H1 (cell line): ENCODE results near the gene APOM. TPM values are rescaled to one million over a fixed set of nuclear protein-coding genes. Genes with fewer than 3 reads are reported as not detected.
A peak's percentile ranks its signal among the peaks of the same experiment; 100 is the strongest.

Experiments used
- CTCF ChIA-PET: fragments of 300-600 bp; sonication (Branson Sonifier 250); formaldehyde crosslinking; loops from one replicate; lab custom pipeline; 2021; ENCODE audit not compliant: partially characterized antibody; lab: Charles Lee
- POLR2A ChIA-PET: fragments of 300-600 bp; sonication (Branson Sonifier 250); formaldehyde crosslinking; loops from one replicate; lab custom pipeline; 2021; ENCODE audit warnings: inconsistent platforms; ENCODE audit not compliant: partially characterized antibody; lab: Charles Lee
- DNase-seq, 2 experiments: peaks; one replicate each; pipeline versions ENCODE4 v3.0.0 to v3.0.0-alpha.2; 2010 to 2022; ENCODE audit warnings: low spot score in 2 of 2, low read depth in 1 of 2, mixed read lengths in 1 of 2
- FAIRE-seq: peaks from 2 replicates; lab custom pipeline; 2011; peaks lifted over from hg19 to GRCh38; lab: Jason Lieb, UNC
- H2AFZ ChIP-seq: 2 replicates; pipeline ENCODE4 v1.8.1; 2012; ENCODE audit warnings: low read length, inconsistent platforms
- H2AK5ac ChIP-seq: 2 replicates; pipeline ENCODE4 v1.6.1; 2013; ENCODE audit warnings: low read depth, low read length
- H2BK120ac ChIP-seq: replicated peaks from 2 replicates; pipeline ENCODE3; 2013; ENCODE audit warnings: low read depth, low read length, inconsistent platforms
- H2BK12ac ChIP-seq: 2 replicates; pipeline ENCODE4 v1.6.1; 2013; ENCODE audit warnings: low read depth, low read length
- H2BK15ac ChIP-seq: 2 replicates; pipeline ENCODE4 v1.6.1; 2013; ENCODE audit warnings: low read length
- H2BK20ac ChIP-seq: 2 replicates; pipeline ENCODE4 v1.6.1; 2013; ENCODE audit warnings: low read length
- H2BK5ac ChIP-seq: 2 replicates; pipeline ENCODE4 v1.6.1; 2013; ENCODE audit warnings: low read depth, low read length
- H3K14ac ChIP-seq: 2 replicates; pipeline ENCODE4 v1.6.1; 2013; ENCODE audit warnings: inconsistent platforms; ENCODE audit not compliant: insufficient read length
- H3K18ac ChIP-seq: 2 replicates; pipeline ENCODE4 v1.6.1; 2013; ENCODE audit warnings: low read length; ENCODE audit errors: extremely low read depth
- H3K23ac ChIP-seq: 2 replicates; pipeline ENCODE4 v1.6.1; 2013; ENCODE audit warnings: inconsistent platforms; ENCODE audit not compliant: insufficient read length
- H3K23me2 ChIP-seq: 2 replicates; pipeline ENCODE4 v1.6.1; 2013; ENCODE audit warnings: low read depth, low read length
- H3K27ac ChIP-seq: 2 replicates; pipeline ENCODE4 v1.6.1; 2011; ENCODE audit warnings: low read depth, low read length, inconsistent platforms
- H3K27me3 ChIP-seq, 4 experiments: replicated peaks in 1 of 4; 1 replicate in 1 of 4; 2 replicates in 3 of 4; pipeline versions ENCODE4 v1.6.1 to v1.8.1; 2011 to 2013; ENCODE audit warnings: low read length in 3 of 4, mild to moderate bottlenecking in 3 of 4, inconsistent platforms in 2 of 4, mixed read lengths in 2 of 4, moderate library complexity in 1 of 4; ENCODE audit not compliant: control insufficient read depth in 3 of 4, insufficient read depth in 3 of 4; ENCODE audit errors: extremely low read depth in 1 of 4
- H3K36me3 ChIP-seq, 4 experiments: 2 replicates each; pipeline versions ENCODE4 v1.6.1 to v1.8.1; 2011 to 2013; ENCODE audit warnings: mild to moderate bottlenecking in 4 of 4, low read length in 3 of 4, moderate library complexity in 2 of 4, control low read depth in 1 of 4, inconsistent platforms in 1 of 4; ENCODE audit not compliant: insufficient read depth in 4 of 4, control insufficient read depth in 2 of 4
- H3K4ac ChIP-seq: replicated peaks from 2 replicates; pipeline ENCODE3; 2013; ENCODE audit warnings: low read length, low read depth, mixed read lengths, inconsistent platforms; ENCODE audit not compliant: insufficient read length
- H3K4me1 ChIP-seq, 4 experiments: replicated peaks in 1 of 4; 1 replicate in 1 of 4; 2 replicates in 3 of 4; pipeline versions ENCODE4 v1.6.1 to v1.8.1; 2011 to 2013; ENCODE audit warnings: low read length in 3 of 4, inconsistent platforms in 2 of 4, mixed read lengths in 1 of 4; ENCODE audit not compliant: insufficient read depth in 4 of 4, control insufficient read depth in 3 of 4
- H3K4me2 ChIP-seq, 2 experiments: 2 replicates each; pipeline versions ENCODE4 v1.6.1 to v1.8.1; 2011 to 2013; ENCODE audit warnings: low read depth in 2 of 2, low read length in 2 of 2, control low read depth in 1 of 2, inconsistent platforms in 1 of 2, mild to moderate bottlenecking in 1 of 2; ENCODE audit not compliant: insufficient read depth in 1 of 2
- H3K4me3 ChIP-seq, 4 experiments: fragments of 200-600, 300-600 bp in 1 of 4; sonication (generic), shearing (Covaris generic), sonication (Bioruptor Twin) in 1 of 4; 2 replicates each; pipeline versions ENCODE4 v1.5.1 to v1.8.1; 2011 to 2016; ENCODE audit warnings: low read length in 4 of 4, low read depth in 3 of 4, control low read depth in 2 of 4, inconsistent platforms in 2 of 4, mild to moderate bottlenecking in 2 of 4, mixed read lengths in 1 of 4, moderate library complexity in 1 of 4; ENCODE audit not compliant: insufficient read depth in 2 of 4; ENCODE audit errors: extremely low read depth in 1 of 4
- H3K56ac ChIP-seq: replicated peaks from 2 replicates; pipeline ENCODE3; 2013; ENCODE audit warnings: low read depth, mild to moderate bottlenecking, mixed read lengths, low read length, inconsistent platforms; ENCODE audit not compliant: insufficient read length
- H3K79me1 ChIP-seq: 2 replicates; pipeline ENCODE4 v1.6.1; 2013; ENCODE audit warnings: low read depth, low read length, control low read depth
- H3K79me2 ChIP-seq, 2 experiments: 2 replicates each; pipeline versions ENCODE4 v1.6.1 to v1.8.1; 2012 to 2013; ENCODE audit warnings: low read length in 2 of 2, mild to moderate bottlenecking in 2 of 2, inconsistent platforms in 1 of 2; ENCODE audit not compliant: insufficient read depth in 2 of 2, control insufficient read depth in 1 of 2
- H3K9ac ChIP-seq, 4 experiments: replicated peaks in 1 of 4; 1 replicate in 1 of 4; 2 replicates in 3 of 4; pipeline versions ENCODE4 v1.6.1 to v1.8.1; 2011 to 2013; ENCODE audit warnings: low read depth in 3 of 4, low read length in 3 of 4, control low read depth in 2 of 4, mild to moderate bottlenecking in 2 of 4, moderate library complexity in 2 of 4, inconsistent platforms in 1 of 4; ENCODE audit errors: extremely low read depth in 1 of 4
- H3K9me3 ChIP-seq, 2 experiments: 2 replicates each; pipeline versions ENCODE4 v1.6.1 to v1.8.1; 2012 to 2013; ENCODE audit warnings: mild to moderate bottlenecking in 2 of 2, moderate library complexity in 2 of 2, control low read depth in 1 of 2, inconsistent platforms in 1 of 2, low read depth in 1 of 2, low read length in 1 of 2, mixed read lengths in 1 of 2; ENCODE audit not compliant: insufficient read depth in 2 of 2
- H4K20me1 ChIP-seq, 2 experiments: replicated peaks in 1 of 2; 2 replicates each; pipeline versions ENCODE3 to v1.8.1; 2011 to 2013; ENCODE audit warnings: inconsistent platforms in 2 of 2, low read length in 2 of 2, mild to moderate bottlenecking in 1 of 2; ENCODE audit not compliant: insufficient read depth in 2 of 2, control insufficient read depth in 1 of 2
- H4K5ac ChIP-seq: 2 replicates; pipeline ENCODE4 v1.6.1; 2013; ENCODE audit warnings: low read length, low read depth, mixed read lengths, inconsistent platforms; ENCODE audit not compliant: insufficient read length
- H4K8ac ChIP-seq: 2 replicates; pipeline ENCODE4 v1.8.0; 2013; ENCODE audit warnings: mild to moderate bottlenecking, moderate library complexity, low read length, inconsistent platforms; ENCODE audit not compliant: insufficient read depth; ENCODE audit errors: extremely low read depth
- H4K91ac ChIP-seq: replicated peaks from 2 replicates; pipeline ENCODE3; 2013; ENCODE audit warnings: low read length, mixed read lengths, inconsistent platforms; ENCODE audit not compliant: insufficient read length
- CBX8 ChIP-seq: fragments of 300-800, 300-1000 bp; sonication (generic); IDR thresholded peaks from 2 replicates; pipeline ENCODE4 v1.7.1; 2016; ENCODE audit warnings: low read depth, low read length, borderline replicate concordance
- FOSL1 ChIP-seq: IDR thresholded peaks from 2 replicates; pipeline ENCODE4 v1.6.1; 2011; ENCODE audit warnings: mild to moderate bottlenecking, low read depth, low read length, moderate library complexity; ENCODE audit not compliant: insufficient read depth
- SIN3A ChIP-seq, 2 experiments: IDR thresholded peaks in 1 of 2; conservative IDR thresholded peaks in 1 of 2; 2 replicates each; pipeline ENCODE4 v1.6.1; 2011 to 2012; ENCODE audit warnings: low read length in 2 of 2, improper control_type of control experiment in 1 of 2, low read depth in 1 of 2, mild to moderate bottlenecking in 1 of 2
- TAF1 ChIP-seq: IDR thresholded peaks from 2 replicates; pipeline ENCODE4 v1.6.1; 2011; ENCODE audit warnings: mild to moderate bottlenecking, low read depth, low read length
- ZNF274 ChIP-seq: IDR thresholded peaks from 2 replicates; pipeline ENCODE4 v1.7.0; 2012; ENCODE audit warnings: low read length, borderline replicate concordance; ENCODE audit errors: extremely low read depth
- WGBS, 2 experiments: shearing (Covaris generic) in 1 of 2; methylation state at CpG; one replicate each; pipeline versions ENCODE4 v1.1.6 to v1.1.7; 2013 to 2015; ENCODE audit warnings: low lambda C conversion rate in 2 of 2, mixed read lengths in 2 of 2, inconsistent platforms in 1 of 2, low coverage in 1 of 2, missing lambda C conversion rate in 1 of 2; ENCODE audit not compliant: insufficient replicate concordance in 2 of 2, insufficient coverage in 1 of 2, insufficient read length in 1 of 2; ENCODE audit errors: extremely low coverage in 1 of 2, missing lambda C conversion rate in 1 of 2; 5-methylcytosine and 5-hydroxymethylcytosine counted together
- polyA plus RNA-seq, 7 experiments: library from polyadenylated mRNA; depleted of rRNA in 3 of 7; stranded (reverse) in 5 of 7; unstranded in 2 of 7; fragments of >200 nt in 5 of 7; fragments of 200-250 nt in 2 of 7; gene quantifications; 1 replicate in 5 of 7; 2 replicates in 1 of 7; 4 replicates in 1 of 7; pipeline versions ENCODE4 v1.2.1 to v1.2.3, GENCODE V29; 2011 to 2013; ENCODE audit warnings: missing spikeins in 2 of 7, mixed read lengths in 2 of 7
- total RNA-seq: library from RNA; stranded (reverse); fragmentation: NEBNext Ultra II Directional; extraction: Animal tissue kit (Norgen Biotek cat#: 25700); gene quantifications from 2 replicates; pipeline ENCODE4 v1.2.1, GENCODE V29; 2021
- TF ChIP-seq, protein P1 (sequence below), 3 experiments: IDR thresholded peaks; 1 replicate in 2 of 3; 2 replicates in 1 of 3; pipeline versions ENCODE4 v1.5.1 to v1.6.1; 2011; ENCODE audit warnings: low read length in 3 of 3, mild to moderate bottlenecking in 3 of 3, inconsistent platforms in 2 of 3, low read depth in 1 of 3, moderate library complexity in 1 of 3; ENCODE audit not compliant: insufficient read depth in 1 of 3; ENCODE audit errors: control extremely low read depth in 1 of 3
- TF ChIP-seq, protein P2 (sequence below): IDR thresholded peaks from 2 replicates; pipeline ENCODE4 v1.6.1; 2012; ENCODE audit warnings: inconsistent platforms

Gene APOM
- total and polyA plus RNA-seq, 2 of the 8 experiments (the other 6 are each of a cell fraction or from before 2014, with no cell fraction given): 3.4 to 12.0 TPM

GRCh38 chr6:31614684-31615578, 40.8 kb upstream of the APOM start, which contains the start of gene AIF1:
AIF1 (plus strand) TSS chr6:31615234; CDS start chr6:31615330, 96 bp downstream.
- FAIRE-seq (no peak), DNase-seq (no peak)
- no peaks in the 10 kb centered on the region for H3K79me2 ChIP-seq
- H2BK15ac ChIP-seq: peak within 1 kb of the TSS; percentile 98; the same call in 1 of the 2 replicates
- H3K9me3 ChIP-seq: no peaks in the 10 kb centered on the region
- H4K5ac ChIP-seq: no peak within 1 kb of the TSS
- H2BK5ac ChIP-seq: peak within 1 kb of the TSS; percentile 66; the same call in 1 of the 2 replicates
- H3K4me1 ChIP-seq: peaks cover 2 to 12% (median 6%) of the 10 kb centered on the region in 4 experiments; a peak in 6 of 7 replicates
- H3K18ac ChIP-seq: peak within 1 kb of the TSS; percentile 48; the same call in 1 of the 2 replicates
- peaks cover 4% of the 10 kb centered on the region; the same call in 1 of the 2 replicates for H3K23me2 ChIP-seq
- peak within 1 kb of the TSS; percentile 17 for H2AFZ ChIP-seq
- WGBS, 2 experiments: 79% methylated on average over 6 of the region's 6 CpGs; no CpG with 5 or more reads in 1 of the 2 experiments
- H3K4me3 ChIP-seq: no peak within 1 kb of the TSS; a peak in 2 of 8 replicates
- no peaks in the 10 kb centered on the region for H4K20me1 ChIP-seq
- no peak within 1 kb of the TSS for H3K27ac ChIP-seq
- H3K4me2 ChIP-seq: peak within 1 kb of the TSS in 1 of 2 experiments; percentile 24; a peak in 1 of 4 replicates
- 0 out of 2 replicates have a peak within 1 kb of the TSS, but pooled peaks have one; percentile 58 for H4K8ac ChIP-seq
- H4K91ac ChIP-seq: no peak within 1 kb of the TSS
- H3K9ac ChIP-seq: no peak within 1 kb of the TSS
- H3K4ac ChIP-seq: peak within 1 kb of the TSS; percentile 44
- 0 out of 2 replicates have a peak within 1 kb of the TSS, but pooled peaks have one; percentile 72 for H2BK20ac ChIP-seq
- no peak within 1 kb of the TSS for H3K14ac ChIP-seq
- H2BK120ac ChIP-seq: no peak within 1 kb of the TSS
- H2BK12ac ChIP-seq: peak within 1 kb of the TSS; percentile 87; the same call in 1 of the 2 replicates
- H2AK5ac ChIP-seq: peak within 1 kb of the TSS; percentile 94; the same call in 1 of the 2 replicates
- H3K56ac ChIP-seq: no peak within 1 kb of the TSS
- no peak within 1 kb of the TSS for H3K23ac ChIP-seq
- no peaks in the 10 kb centered on the region for H3K27me3 ChIP-seq
- ChIA-PET CTCF (interaction anchor here (0.7 to 4.5 kb wide), 8 partner anchors 9 to 118 kb away, joined by 3 to 45 read pairs (median 6); partner anchors contain the start of gene ATP6V1G2), POLR2A (interaction anchor here (0.5 to 34.9 kb wide), 11 partner anchors 11 to 284 kb away, joined by 3 to 883 read pairs (median 3); partner anchors contain the start of genes APOM, ATP6V1G2, BAG6 and C6orf47)
- H3K36me3 ChIP-seq: no peaks in the 10 kb centered on the region
- no peaks in the 10 kb centered on the region for H3K79me1 ChIP-seq
- TF ChIP-seq, protein P1, sequence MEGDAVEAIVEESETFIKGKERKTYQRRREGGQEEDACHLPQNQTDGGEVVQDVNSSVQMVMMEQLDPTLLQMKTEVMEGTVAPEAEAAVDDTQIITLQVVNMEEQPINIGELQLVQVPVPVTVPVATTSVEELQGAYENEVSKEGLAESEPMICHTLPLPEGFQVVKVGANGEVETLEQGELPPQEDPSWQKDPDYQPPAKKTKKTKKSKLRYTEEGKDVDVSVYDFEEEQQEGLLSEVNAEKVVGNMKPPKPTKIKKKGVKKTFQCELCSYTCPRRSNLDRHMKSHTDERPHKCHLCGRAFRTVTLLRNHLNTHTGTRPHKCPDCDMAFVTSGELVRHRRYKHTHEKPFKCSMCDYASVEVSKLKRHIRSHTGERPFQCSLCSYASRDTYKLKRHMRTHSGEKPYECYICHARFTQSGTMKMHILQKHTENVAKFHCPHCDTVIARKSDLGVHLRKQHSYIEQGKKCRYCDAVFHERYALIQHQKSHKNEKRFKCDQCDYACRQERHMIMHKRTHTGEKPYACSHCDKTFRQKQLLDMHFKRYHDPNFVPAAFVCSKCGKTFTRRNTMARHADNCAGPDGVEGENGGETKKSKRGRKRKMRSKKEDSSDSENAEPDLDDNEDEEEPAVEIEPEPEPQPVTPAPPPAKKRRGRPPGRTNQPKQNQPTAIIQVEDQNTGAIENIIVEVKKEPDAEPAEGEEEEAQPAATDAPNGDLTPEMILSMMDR (IDR thresholded peaks at IDR 0.05; ENCODE audit: control extremely low read depth in 1 of 3, insufficient read depth in 1 of 3, low read depth in 1 of 3, low read length in 3 of 3): no peak
- TF ChIP-seq SIN3A (conservative IDR thresholded peaks at IDR 0.05 in 1 of 2, IDR thresholded peaks at IDR 0.05 in 1 of 2; ENCODE audit: low read depth in 1 of 2, low read length in 2 of 2) (no peak), ZNF274 (no peak), FOSL1 (no peak), TAF1 (no peak), CBX8 (no peak)
- TF ChIP-seq, protein P2, sequence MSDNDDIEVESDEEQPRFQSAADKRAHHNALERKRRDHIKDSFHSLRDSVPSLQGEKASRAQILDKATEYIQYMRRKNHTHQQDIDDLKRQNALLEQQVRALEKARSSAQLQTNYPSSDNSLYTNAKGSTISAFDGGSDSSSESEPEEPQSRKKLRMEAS: no peak
